Hematopoietic multipotent progenitor cell treated with erythropoietin and hydrocortisone succinate and interleukin-3 and kit ligand, for 15 days (in vitro differentiated cells): Measurements from ENCODE around the gene SLC16A12.
A peak's percentile ranks its signal among the peaks of the same experiment; 100 is the strongest.
"Not testable (repeated sequence)": the region's sequence is repeated elsewhere in the genome, so short reads cannot be mapped to it uniquely, and the experiment has no call there.

Experiments used
- DNase-seq: peaks from one replicate; pipeline ENCODE4 v3.0.0-alpha.2; 2015; ENCODE audit warnings: low spot score

SLC16A12 gene

GRCh38 chr10:89469517-89469916, 65.9 kb downstream of the SLC16A12 start:
- DNase-seq = no peak

GRCh38 chr10:89468191-89468965, 67.0 kb downstream of the SLC16A12 start:
- DNase-seq = no peak

- no peak for DNase-seq
Measured at GRCh38 chr10:89466599-89467035, 68.8 kb downstream of the SLC16A12 start.

GRCh38 chr10:89465196-89465595, 70.2 kb downstream of the SLC16A12 start:
- no peak for DNase-seq

GRCh38 chr10:89463846-89464537, 71.4 kb downstream of the SLC16A12 start:
- no peak for DNase-seq

- DNase-seq = no peak
Measured at GRCh38 chr10:89458784-89459183, 76.6 kb downstream of the SLC16A12 start.

GRCh38 chr10:89458291-89458690, 77.1 kb downstream of the SLC16A12 start:
- no peak for DNase-seq

- no peak for DNase-seq
Measured at GRCh38 chr10:89454561-89455347, 80.6 kb downstream of the SLC16A12 start.

- DNase-seq = no peak
Measured at GRCh38 chr10:89452193-89452592, 83.2 kb downstream of the SLC16A12 start.

- DNase-seq = no peak
Measured at GRCh38 chr10:89450901-89451300, 84.5 kb downstream of the SLC16A12 start.

GRCh38 chr10:89444819-89445218, 90.6 kb downstream of the SLC16A12 start:
- DNase-seq = not testable (repeated sequence)

- no peak for DNase-seq
Measured at GRCh38 chr10:89442289-89442688, 93.1 kb downstream of the SLC16A12 start.

GRCh38 chr10:89440226-89441009, 95.0 kb downstream of the SLC16A12 start:
- peak; percentile 19 for DNase-seq

- no peak for DNase-seq
Measured at GRCh38 chr10:89438525-89438924, 96.9 kb downstream of the SLC16A12 start.

GRCh38 chr10:89431977-89432376, 103.4 kb downstream of the SLC16A12 start:
- no peak for DNase-seq

GRCh38 chr10:89428877-89429276, 106.5 kb downstream of the SLC16A12 start:
- no peak for DNase-seq

GRCh38 chr10:89427629-89428028, 107.8 kb downstream of the SLC16A12 start:
- DNase-seq = no peak

GRCh38 chr10:89426230-89426868, 109.0 kb downstream of the SLC16A12 start:
- DNase-seq = peak; percentile 54

- no peak for DNase-seq
Measured at GRCh38 chr10:89425000-89425399, 110.4 kb downstream of the SLC16A12 start.

- DNase-seq = no peak
Measured at GRCh38 chr10:89421018-89421476, 114.3 kb downstream of the SLC16A12 start.

- DNase-seq = peak; percentile 39
Measured at GRCh38 chr10:89419548-89419947, 115.8 kb downstream of the SLC16A12 start.
